ENCODE data around the gene SLC2A6.

Gene SLC2A6

DNA sequence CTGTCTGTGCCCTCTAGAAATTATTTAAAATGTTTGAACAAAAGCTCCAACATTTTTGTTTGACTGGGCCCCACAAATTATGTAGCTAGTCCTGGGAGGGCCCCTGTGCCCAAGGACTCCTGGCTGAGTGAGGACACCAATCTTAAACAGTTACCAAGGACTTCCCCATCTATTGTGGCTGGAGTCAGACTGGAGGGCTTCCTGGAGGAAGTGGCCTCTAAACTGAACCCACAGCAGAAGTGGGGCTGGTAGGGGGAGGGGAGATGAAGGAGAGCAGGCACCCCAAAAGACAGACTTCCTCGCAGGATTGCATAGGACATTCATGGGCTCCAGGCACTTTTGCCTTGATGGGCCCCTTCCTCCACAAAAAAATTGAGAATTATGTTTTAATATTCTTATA, 48.7 kb downstream of the SLC2A6 start:
- no peak for DNase-seq

- DNase-seq: no peak
These were observed 49.2 kb downstream of the SLC2A6 start for GRCh38 chr9:133429641-133430161.

DNA sequence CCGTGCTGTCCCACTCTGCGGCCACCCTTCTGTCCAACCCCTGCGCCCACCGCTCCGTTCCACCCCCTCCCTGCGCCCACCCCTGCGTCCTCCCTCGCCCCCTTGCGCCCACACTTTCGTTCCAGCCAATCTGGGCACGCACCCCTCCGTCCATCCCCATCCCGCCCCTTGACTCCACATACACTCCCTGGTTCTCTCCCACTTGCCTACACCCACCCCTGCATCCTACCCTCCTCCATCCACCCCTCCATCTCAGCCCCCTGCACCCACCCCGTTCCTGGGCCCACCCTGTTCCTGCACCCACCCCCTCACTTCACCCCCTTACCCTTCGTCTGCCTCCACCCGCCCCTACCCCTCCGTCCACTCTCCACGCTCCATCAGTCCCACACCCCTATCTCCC, 49.7 kb downstream of the SLC2A6 start:
- DNase-seq: no peak

- no peak for DNase-seq
These were observed 50.2 kb downstream of the SLC2A6 start for GRCh38 chr9:133428617-133429101.

GRCh38 chr9:133427658-133428348, 51.1 kb downstream of the SLC2A6 start:
- DNase-seq: no peak

DNA sequence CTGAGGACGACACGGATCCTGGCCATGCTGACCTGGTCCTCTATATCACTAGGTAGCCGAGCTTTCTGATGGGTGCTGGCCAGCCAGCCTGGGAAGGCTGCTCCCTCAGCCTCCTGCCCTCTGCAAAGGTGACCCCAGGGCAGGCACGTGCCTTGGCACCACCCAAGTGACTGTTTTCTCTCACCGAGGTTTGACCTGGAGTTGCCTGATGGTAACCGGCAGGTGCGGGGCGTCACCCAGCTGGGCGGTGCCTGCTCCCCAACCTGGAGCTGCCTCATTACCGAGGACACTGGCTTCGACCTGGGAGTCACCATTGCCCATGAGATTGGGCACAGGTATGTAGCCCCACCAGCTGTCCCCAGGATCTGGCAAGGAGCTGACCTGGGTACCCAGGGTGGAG, 52.9 kb downstream of the SLC2A6 start:
- no peak for DNase-seq

DNA sequence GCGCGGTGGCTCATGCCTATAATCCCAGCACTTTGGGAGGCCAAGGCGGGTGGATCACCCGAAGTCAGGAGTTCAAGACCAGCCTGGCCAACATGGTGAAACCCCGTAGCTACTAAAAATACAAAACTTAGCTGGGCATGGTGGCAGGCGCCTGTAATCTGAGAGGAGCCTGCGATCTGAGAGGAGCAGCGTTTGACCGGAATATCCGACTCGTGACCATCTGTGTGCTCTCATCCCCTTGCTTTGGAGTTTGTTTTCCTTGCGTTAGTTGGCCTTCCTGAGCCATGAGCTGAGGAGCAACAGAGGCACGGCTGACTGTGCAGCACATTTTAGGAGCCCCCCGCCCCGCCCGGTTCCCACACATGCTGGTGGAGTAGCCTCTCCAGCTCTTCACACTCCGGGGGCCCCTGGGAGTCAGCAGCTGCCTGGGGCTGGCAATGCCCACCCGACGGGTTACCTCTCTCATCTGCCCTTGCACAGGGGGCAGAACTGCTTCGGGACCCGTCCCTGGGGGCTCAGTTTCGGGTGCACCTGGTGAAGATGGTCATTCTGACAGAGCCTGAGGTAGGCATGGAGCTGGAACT, 53.8 kb downstream of the SLC2A6 start:
- no peak for DNase-seq

DNA sequence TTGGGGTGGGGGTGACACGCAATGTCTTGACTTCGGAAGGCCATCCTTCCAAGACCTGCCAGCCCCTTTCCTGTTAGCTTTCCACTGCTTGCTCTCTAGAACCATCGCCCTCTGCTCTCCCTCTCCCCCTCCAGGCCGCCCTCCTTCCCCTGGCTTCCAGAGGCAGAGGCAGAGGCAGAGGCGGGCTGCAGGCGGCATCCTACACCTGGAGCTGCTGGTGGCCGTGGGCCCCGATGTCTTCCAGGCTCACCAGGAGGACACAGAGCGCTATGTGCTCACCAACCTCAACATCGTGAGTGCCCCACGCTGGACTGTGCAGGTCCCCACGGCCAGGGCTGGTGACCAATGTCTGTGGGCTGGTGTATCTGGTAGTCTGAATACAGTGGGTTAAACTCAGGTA, 54.7 kb downstream of the SLC2A6 start:
- DNase-seq: no peak

- no peak for DNase-seq
These were observed 55.7 kb downstream of the SLC2A6 start for GRCh38 chr9:133423216-133423615.

DNA sequence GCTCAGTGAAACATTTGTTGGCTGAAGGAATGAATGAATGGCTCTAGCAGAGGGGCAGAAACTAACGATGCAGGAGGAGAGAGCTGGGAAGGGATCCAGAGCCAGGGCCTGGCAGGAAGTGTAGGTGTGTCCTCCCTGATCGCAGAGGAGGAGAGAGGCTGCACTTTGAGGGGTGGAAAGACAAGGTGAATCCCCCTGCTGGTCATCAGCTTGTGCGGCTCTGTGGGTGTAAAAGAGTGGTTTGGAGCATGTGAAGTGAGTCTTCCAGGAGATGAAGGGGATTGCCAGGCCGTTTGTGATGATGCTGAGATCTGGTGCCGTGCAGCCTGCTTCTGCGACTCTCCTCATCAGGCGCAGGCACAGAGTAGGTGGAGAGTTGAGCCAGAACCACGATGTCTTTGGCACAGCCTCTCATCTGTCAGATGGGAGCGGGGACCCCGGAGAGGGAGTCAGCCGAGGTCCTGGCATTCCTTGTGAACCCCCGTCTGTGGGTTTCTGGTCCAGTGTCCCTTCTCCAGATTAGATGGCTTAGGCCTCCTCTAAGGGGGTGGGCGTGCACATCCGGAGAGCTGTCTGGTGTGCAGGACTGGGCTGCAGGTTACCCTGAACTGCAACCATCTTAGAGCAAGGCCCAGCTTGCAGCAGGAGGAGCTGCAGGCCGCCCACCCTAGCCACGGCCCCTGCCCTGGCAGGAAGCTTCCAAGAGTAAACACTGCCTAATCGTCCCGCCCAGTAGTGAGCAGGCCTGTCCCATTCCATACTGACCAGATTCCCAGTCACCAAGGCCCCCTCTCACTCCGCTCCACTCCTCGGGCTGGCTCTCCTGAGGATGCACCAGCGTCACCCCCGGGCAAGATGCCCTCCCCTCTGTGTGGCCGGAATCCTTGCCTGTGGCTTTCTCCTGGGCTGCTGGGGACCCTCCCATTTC, 57.0 kb downstream of the SLC2A6 start, which contains the start of gene ADAMTS13:
Gene ADAMTS13 (plus strand): TSS at position 753 of the 928 bp plus-strand sequence. CDS start 77 bp downstream, at position 830.
- DNase-seq: no peak

Data from NCI-H187 (cell line).